HG03135 (cell line): ENCODE results near the gene ADAMTSL1.

ENCODE experiments used
- ATAC-seq: cut with Tn5 transposase; IDR thresholded peaks from one replicate; pipeline ENCODE4 v1.9.1; 2021; ENCODE audit warnings: mild to moderate bottlenecking, moderate library complexity; ENCODE audit not compliant: unreplicated experiment

ADAMTSL1 gene

GRCh38 chr9:18658804-18659705 lies 185.1 kb downstream of the ADAMTSL1 start:
- ATAC-seq, result no peak

DNA sequence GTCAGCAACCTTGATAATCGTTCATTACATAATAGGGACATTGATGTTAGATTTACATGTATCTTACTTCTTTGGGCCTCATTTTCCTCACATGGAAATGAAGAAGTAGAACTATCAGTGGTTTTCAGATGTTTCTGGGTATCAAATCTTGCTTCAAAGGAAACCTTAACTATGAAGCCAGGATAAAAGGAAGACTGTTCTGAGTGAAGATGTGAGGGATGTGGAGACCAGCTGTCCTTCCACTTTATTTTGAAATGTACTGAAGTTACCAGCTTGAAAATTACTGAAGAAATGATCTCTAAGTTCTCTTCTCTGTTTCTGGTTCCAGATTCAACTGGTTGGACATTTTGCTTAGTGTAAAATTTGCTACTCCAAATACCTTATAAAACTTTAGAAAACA lies 186.0 kb downstream of the ADAMTSL1 start:
- no peak for ATAC-seq

GRCh38 chr9:18662320-18662719 lies 188.4 kb downstream of the ADAMTSL1 start:
- ATAC-seq, result no peak

GRCh38 chr9:18665947-18666346 lies 192.0 kb downstream of the ADAMTSL1 start:
- ATAC-seq, result no peak

DNA sequence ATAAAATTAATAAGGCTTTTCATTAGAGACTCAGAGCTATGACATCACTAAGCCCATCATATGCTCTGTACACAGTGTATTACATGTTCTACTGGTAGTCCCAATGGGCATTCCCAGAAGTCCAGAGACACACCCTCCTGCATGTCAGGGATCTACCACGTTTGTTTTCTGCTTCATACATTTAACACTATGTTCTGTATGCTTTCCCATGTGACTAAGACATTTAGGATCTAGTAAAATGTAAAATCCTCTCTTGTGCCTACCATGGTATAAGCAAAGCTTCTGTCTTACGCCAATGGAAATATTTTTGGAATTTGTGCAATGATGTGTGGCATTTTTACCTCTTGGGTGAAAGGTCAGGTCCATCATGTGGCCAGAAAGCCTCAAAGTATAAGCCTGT lies 192.4 kb downstream of the ADAMTSL1 start:
- ATAC-seq, result no peak

DNA sequence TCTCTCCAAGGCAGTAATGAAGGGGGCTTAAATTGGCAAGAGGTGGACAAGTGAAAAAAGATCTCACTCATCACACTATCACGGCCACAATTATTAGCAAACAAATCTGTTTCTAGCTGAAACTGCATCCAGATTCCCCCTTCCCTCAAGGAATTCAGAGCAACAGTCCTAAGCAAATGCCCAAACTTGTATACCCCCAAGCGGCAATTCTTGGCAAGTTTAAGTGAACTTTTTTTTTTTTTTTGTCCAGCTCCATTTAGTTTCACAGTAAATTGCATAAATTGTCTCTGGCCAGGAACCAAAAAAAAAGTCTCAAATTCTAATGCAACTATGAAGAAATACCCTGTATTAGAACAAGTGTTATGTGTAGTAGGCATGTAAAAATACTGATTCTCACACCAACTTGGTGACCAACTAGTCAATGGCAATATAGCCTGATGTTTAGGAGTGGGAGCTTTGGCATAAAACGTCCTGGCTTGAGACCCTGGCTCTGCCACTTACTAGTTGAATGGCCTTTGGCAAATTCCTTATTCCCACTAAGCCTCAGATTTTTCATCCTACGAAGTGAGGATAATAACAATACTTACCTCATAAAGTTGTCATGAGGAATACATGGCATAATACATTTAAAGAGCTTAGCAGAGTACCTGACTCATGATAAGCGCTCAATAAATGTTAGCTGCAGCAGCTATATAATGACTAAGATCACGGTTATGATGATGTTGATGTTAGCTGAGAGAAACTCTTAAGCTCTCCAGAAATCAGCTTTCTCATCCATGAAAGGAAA lies 193.2 kb downstream of the ADAMTSL1 start:
- no peak for ATAC-seq

DNA sequence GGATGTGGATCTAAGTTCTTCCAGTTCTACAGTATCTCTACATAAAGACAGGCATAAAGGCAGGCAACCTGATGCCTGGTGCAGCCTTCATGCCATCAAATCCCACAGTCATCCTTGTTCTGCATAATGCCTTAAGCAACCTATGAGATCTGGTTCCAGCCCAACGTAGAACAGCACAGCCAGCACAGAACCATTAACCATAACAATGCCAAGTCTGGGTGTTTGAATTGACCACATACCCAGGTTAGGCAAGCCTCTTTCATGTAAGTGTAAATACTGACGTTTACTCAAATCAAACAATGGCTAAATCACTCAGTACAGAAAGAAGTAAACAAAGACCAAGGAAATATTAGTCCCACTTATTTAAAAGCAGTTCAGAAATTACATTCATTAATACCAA lies 195.0 kb downstream of the ADAMTSL1 start:
- ATAC-seq, result no peak

DNA sequence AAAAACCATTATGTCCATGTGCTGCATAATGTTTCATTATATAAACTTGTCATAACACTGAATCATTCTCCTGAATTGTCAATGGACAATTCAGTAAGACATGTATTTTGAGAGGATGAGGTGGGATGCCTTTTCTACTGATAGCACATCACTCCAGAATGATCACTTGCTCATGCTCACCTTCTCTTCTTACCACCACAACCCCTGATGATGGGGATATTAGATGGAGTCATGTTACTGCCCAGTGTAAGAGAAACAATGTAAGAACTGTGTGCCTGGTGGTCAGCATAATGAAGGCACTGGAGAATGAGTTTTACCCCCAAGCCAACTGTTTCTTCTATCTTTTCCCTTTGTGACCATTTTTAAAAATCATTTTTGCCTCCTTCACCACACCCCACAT lies 198.8 kb downstream of the ADAMTSL1 start:
- no peak for ATAC-seq

- ATAC-seq, result no peak
Observed at GRCh38 chr9:18673179-18673578, 199.2 kb downstream of the ADAMTSL1 start.

DNA sequence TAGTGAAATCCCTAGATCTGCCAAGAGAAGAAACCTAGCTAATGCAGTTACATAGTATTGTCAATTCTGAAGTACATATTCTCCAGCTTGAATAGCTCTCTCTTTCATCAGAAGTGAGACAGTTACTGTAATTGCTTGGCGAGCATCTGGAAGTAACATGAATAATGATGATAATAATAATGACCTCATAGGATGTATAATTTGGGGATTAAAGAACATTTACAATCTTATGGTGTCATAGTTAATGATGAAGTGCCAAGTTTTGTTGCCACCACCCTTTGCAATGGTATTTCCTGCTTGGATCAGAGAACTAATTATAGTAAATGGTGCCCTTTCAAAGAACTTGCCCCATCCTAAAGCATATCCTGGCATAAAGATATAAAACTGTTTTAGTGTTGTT lies 201.4 kb downstream of the ADAMTSL1 start:
- ATAC-seq, result no peak

GRCh38 chr9:18675973-18676372 lies 202.0 kb downstream of the ADAMTSL1 start:
- ATAC-seq, result no peak

GRCh38 chr9:18676525-18676924 lies 202.6 kb downstream of the ADAMTSL1 start:
- ATAC-seq, result no peak

- ATAC-seq, result no peak
Observed at GRCh38 chr9:18678821-18679590, 205.1 kb downstream of the ADAMTSL1 start.

DNA sequence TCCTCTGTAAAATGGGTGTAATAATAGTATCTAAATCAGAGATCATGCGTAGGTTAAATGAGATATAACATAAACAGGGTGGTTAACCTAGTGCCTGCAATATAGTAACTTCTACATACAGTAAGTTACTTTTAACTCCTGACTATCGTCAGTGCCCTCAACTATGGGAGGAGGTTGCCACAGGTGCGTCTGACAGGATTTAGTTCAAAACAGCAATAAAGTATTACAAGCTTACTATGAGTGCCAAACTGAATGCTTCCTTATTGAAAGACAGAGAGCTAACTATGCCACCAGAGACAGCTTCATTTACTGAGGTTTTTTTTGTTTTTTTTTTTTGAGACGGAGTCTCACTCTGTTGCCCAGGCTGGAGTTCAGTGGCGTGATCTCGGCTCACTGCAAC lies 209.0 kb downstream of the ADAMTSL1 start:
- no peak for ATAC-seq

GRCh38 chr9:18683312-18683711 lies 209.4 kb downstream of the ADAMTSL1 start:
- ATAC-seq, result no peak

DNA sequence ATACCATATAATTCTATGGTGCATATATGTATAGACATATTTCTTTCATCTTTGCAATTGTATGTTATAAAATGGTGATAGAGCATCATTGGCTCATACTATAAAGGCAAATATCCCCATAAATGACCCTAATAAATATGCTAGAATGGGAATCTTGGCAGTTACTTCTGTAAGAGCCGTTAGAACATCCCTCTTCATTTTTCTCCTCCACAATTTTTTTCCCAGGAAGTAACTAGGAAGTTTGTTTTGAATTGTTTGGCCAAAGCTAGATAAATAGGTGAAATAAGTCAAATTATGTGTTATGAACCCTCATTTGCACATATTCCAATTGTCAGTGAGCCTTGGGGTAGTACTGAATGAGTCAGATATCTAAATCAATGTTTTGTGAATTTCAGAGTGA lies 209.9 kb downstream of the ADAMTSL1 start:
- ATAC-seq, result no peak

- ATAC-seq, result no peak
Observed at GRCh38 chr9:18684593-18685317, 210.8 kb downstream of the ADAMTSL1 start.

DNA sequence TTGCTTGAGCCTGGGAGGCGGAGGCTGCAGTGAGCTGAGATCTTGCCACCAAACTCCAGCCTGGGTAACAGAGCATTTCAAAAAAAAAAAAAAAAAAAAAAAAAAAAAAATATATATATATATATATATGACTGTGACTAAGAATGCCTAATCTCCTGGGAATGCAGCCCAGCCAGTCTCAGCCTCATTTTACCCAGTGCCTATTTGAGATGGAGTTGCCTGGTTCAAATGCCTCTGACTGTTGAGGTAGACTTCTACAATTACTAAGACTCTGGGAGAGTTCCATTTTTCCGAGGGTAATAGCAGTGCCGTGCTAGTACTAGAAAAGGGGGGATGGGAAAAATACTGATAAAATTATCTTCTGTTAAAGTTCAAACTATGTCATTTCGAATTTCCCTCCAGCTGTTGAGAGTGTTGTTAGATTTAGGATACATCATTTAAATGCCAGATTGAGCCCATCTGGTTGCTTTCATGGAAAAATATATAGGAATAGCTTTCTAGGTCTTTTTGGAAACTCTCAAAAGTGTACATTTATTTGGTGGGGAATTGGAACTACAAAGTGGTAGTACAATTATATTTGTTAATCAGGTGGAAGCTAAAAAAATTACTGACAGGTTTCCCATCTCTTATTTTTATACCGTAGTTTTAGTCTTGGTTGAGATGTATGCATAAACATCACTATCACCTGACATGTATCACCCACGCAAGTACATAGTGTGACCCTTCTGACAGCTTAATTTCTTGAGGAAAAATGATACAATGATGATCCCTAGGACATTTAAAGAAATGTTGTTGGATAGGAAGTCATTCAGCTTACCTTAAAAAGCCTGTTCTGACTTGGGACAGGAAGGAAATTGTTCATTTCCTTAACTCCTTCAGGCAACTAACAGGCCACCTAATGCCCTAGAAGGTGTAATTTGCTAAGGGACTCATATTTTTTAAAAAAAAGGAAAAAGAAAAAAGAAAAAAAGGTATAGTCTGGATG lies 214.9 kb downstream of the ADAMTSL1 start:
- ATAC-seq, result no peak

- ATAC-seq, result no peak
Observed at GRCh38 chr9:18689921-18690320, 216.0 kb downstream of the ADAMTSL1 start.
